Measurements from ENCODE around the gene ARHGEF2.

ARHGEF2 gene

GRCh38 chr1:155904261-155904660 lies 74.1 kb downstream of the ARHGEF2 start:
- no peak for DNase-seq

DNA sequence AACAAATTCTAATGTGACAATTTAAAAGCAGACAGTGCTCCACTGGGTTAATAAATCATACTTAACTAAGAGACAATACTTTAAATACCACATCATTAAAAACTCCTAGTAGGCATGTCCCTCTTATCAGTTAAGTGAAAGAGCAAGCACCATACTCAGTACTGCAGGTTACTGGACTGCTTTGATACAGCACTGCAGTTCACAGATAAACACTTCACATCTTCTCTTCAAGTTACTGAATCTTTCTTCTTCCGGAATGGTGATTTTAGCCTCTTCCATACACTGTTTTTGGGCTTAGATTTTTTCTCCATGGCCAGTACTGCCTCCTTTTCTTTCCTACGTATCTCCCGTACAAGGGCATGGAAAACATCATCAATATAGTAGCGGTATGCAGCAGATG lies 78.2 kb downstream of the ARHGEF2 start:
- no peak for DNase-seq

- DNase-seq, result no peak
Measured at GRCh38 chr1:155899683-155900082, 78.7 kb downstream of the ARHGEF2 start.

DNA sequence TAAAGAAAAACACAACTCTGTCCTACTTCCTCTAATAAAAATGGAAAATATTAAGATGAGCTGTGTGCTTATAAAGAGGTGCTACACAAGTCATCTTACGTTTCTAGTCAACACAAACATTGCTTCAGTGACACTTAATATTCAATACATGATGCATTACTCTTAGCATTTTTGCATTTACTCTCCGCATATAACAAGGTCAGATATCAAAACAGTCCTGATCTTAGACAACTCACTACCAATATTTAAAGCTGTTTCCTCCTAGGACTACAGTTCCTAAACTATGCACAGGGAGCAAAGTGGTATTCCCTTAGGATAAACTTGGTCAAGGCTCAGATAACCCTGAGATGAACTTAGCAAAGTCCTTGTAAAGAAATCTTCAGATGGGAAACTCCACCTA lies 79.5 kb downstream of the ARHGEF2 start:
- no peak for DNase-seq

- DNase-seq, result no peak
Measured at GRCh38 chr1:155897746-155898145, 80.6 kb downstream of the ARHGEF2 start.
